ENCODE data around the gene MORN4. TPM values are rescaled to one million over a fixed set of nuclear protein-coding genes. Genes with fewer than 3 reads are reported as not detected.
A peak's percentile ranks its signal among the peaks of the same experiment; 100 is the strongest.

The MORN4 gene
- total RNA-seq (1 to 10 TPM; 1.4 to 6.6 TPM), polyA plus RNA-seq (1 to 10 TPM; 4.5 to 8.8 TPM)
- long read RNA-seq, donor 1, partial matches to known transcripts = 0 of 1 reads
- long read RNA-seq, donor 1, other reads (novel, unspliced or antisense) = 0 of 1 reads
- long read RNA-seq, donor 2, partial matches to known transcripts = 0 of 3 reads
- long read RNA-seq, donor 2, other reads (novel, unspliced or antisense) = 2 of 3 reads

DNA sequence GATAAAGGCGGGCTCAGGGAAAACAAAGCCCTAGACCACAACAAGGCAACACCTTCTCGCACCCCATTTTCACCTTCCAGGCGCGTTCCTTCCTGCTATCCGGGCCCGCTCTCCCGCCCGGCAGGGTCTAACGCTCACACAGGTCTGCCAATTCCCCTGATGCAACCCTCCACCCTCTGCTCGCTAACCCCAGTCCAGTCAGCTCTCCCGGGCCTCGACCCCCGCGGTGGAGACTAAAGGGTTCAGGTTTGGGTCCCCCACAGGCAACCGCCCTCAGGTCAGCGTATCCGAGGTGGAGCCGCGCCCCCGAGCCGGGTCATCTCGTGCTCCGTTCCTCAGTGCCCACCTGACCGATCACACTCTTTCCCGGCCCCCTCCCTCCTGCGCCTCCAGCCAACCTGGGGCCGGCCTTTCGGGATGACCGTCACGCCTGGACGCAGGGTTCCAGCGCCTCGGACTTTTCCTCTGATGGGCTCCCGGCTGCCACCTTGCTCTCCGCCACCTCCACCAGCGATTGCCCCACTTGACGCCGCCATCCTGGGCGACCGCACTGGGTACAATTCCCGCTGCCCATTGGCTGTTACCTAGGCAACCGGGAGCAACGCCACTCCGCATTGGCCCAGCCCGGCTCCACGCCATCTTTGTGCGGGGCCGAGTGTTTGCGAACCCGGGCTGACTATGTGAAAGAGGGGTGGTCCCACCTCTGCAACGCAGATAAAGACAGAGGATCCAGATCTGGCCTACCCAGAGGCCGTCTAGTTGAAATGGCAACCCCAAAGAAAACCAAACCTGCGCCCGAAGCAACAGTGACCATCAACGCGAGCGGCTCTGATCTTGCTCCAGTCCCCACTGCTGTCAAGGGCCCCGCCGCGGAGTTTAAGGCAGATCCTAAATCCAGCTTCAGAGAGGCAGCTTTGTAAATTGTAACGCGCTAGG, at the start of gene MORN4:
Gene MORN4, minus strand, starts transcription at position 552 of the 936 bp plus-strand sequence. CDS start 13,847 bp downstream, outside the sequence.
- DNase-seq = peak; percentile 96 to 97
- H3K4me3 ChIP-seq (ENCODE audit: low read length in 2 of 2) = peak within 1 kb of the TSS; percentile 67 to 79
- H3K9me3 ChIP-seq (ENCODE audit: control insufficient read depth, low read length) = no peaks in the 10 kb centered on the region
- ATAC-seq (ENCODE audit: low FRiP score) = peak; percentile 99
- 2% methylated on average over 62 of the region's 62 CpGs for WGBS, 2 donors
- H3K27ac ChIP-seq (ENCODE audit: low read depth in 1 of 2, low read length in 2 of 2) = no peak within 1 kb of the TSS
- H3K36me3 ChIP-seq (ENCODE audit: control insufficient read depth in 1 of 2, insufficient read depth in 2 of 2, low read length in 1 of 2) = no peaks in the 10 kb centered on the region
- no peaks in the 10 kb centered on the region for H3K4me1 ChIP-seq (ENCODE audit: control insufficient read depth in 1 of 2, insufficient read depth in 2 of 2, low read length in 2 of 2)
- no peaks in the 10 kb centered on the region for H3K27me3 ChIP-seq (ENCODE audit: control insufficient read depth in 1 of 2, insufficient read depth in 2 of 2, low read length in 1 of 2)
- intact Hi-C loops (cut with DNase I) = no loop called here

DNA sequence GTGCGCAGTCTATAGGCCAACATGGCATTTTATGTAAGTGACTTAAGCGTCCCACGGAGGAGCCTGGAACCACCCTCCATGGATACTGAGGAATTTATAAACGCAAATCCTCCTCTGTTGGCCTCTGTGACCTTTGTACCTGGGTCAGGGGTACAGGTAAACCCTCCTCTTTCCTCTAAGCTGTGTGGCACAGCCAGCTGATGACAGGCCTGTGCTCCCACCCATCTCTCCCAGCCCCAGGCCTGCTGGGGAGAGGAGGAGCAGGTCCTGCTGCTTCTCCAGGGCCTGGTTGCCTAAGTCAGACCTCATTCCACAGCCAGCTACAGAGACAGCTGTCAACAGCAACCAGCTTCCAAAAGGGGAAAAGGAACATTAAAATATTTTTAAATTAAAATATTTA, 48.7 kb upstream of the MORN4 start:
- Histone ChIP-seq H3K27ac (ENCODE audit: low read depth in 1 of 2, low read length in 2 of 2) (no peak overlapping the region), H3K9me3 (ENCODE audit: control insufficient read depth, low read length) (no peaks in the 10 kb centered on the region), H3K4me3 (ENCODE audit: low read length in 2 of 2) (no peak overlapping the region), H3K36me3 (ENCODE audit: control insufficient read depth in 1 of 2, insufficient read depth in 2 of 2, low read length in 1 of 2) (peaks cover 0 to 6% of the 10 kb centered on the region in 2 donors), H3K27me3 (ENCODE audit: control insufficient read depth in 1 of 2, insufficient read depth in 2 of 2, low read length in 1 of 2) (no peaks in the 10 kb centered on the region), H3K4me1 (ENCODE audit: control insufficient read depth in 1 of 2, insufficient read depth in 2 of 2, low read length in 2 of 2) (peaks cover 0 to 3% of the 10 kb centered on the region in 2 donors)
- DNase-seq = no peak
- intact Hi-C loops (cut with DNase I) = no loop called here
- no peak for ATAC-seq (ENCODE audit: low FRiP score)
- 86 to 94% methylated on average over 4 of the region's 4 CpGs for WGBS, 2 donors

DNA sequence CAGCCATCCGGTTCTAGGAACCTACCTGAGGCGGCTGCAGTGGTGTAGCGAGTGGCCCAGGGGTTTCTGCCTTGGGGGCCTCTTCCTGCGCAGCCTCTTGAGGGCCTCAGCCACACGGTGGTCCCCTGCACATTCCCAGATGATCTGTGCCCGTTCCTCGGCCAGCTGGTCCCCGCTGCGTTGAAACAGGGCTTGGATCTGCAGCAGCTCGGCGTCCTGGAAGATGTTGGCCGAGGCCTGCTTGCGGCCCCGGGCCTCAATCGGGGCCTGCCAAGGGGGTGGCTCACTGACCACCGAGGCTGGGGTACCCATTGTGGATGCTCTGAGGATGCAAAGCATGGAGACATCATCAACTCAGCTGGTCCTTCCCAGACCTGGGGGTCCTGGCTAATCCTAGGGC, 46.3 kb upstream of the MORN4 start:
- 89 to 91% methylated on average over 16 of the region's 16 CpGs for WGBS, 2 donors
- H3K27me3 ChIP-seq (ENCODE audit: control insufficient read depth in 1 of 2, insufficient read depth in 2 of 2, low read length in 1 of 2) = no peaks in the 10 kb centered on the region
- no peaks in the 10 kb centered on the region for H3K4me1 ChIP-seq (ENCODE audit: control insufficient read depth in 1 of 2, insufficient read depth in 2 of 2, low read length in 2 of 2)
- no peak overlapping the region for H3K27ac ChIP-seq (ENCODE audit: low read depth in 1 of 2, low read length in 2 of 2)
- no peak for DNase-seq
- no peak overlapping the region for H3K4me3 ChIP-seq (ENCODE audit: low read length in 2 of 2)
- no peaks in the 10 kb centered on the region for H3K9me3 ChIP-seq (ENCODE audit: control insufficient read depth, low read length)
- no peak for ATAC-seq (ENCODE audit: low FRiP score)
- H3K36me3 ChIP-seq (ENCODE audit: control insufficient read depth in 1 of 2, insufficient read depth in 2 of 2, low read length in 1 of 2) = peaks cover 0 to 8% of the 10 kb centered on the region in 2 donors
- intact Hi-C loops (cut with DNase I) = no loop called here

DNA sequence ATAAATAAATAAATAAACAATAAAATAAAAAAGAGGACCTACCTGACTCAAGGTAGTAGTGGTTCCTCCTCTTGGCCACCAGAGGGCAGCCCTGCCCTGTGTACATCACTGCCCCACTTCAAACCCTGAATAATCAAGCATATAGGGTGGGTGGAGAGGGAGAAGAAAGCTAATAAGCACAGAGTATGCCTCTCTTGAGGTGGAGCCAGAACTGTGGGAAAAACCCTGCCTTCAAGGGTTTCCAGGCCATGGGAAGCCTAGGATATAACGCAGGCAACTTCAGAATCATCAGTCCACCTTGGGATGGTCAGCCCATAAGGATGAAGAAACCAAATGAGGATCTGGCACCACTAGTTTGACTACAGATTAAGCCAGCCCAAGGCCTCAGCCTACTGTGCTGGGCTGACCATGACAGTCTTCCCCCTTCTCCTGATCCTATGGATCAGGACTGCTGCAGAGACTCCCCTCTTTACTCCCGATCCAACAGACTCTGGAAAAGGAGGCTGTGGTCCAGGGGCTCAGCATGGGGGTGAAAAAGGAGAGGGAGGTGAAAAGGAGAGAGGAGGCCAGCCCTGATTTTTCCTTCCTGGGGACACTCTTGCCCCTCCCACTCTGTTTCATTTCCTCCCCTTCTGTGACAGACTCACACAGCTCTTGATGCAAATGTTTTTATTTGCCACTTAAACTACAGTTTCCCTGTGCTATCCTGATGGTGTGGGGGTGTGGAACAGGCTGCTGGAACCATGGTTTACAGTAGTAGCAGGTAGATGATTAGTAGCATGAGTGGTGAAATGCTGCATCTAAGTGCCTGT, 43.7 kb upstream of the MORN4 start:
- no peaks in the 10 kb centered on the region for H3K9me3 ChIP-seq (ENCODE audit: control insufficient read depth, low read length)
- peak; percentile 72 for ATAC-seq (ENCODE audit: low FRiP score)
- H3K4me3 ChIP-seq (ENCODE audit: low read length in 2 of 2) = no peak overlapping the region
- no peak overlapping the region for H3K27ac ChIP-seq (ENCODE audit: low read depth in 1 of 2, low read length in 2 of 2)
- intact Hi-C loops (cut with DNase I) = loop anchor here (2.0 kb wide), 1 partner anchor 54 kb away; no protein-coding TSS in a partner anchor
- H3K27me3 ChIP-seq (ENCODE audit: control insufficient read depth in 1 of 2, insufficient read depth in 2 of 2, low read length in 1 of 2) = no peaks in the 10 kb centered on the region
- H3K4me1 ChIP-seq (ENCODE audit: control insufficient read depth in 1 of 2, insufficient read depth in 2 of 2, low read length in 2 of 2) = no peaks in the 10 kb centered on the region
- WGBS, 2 donors = 87 to 93% methylated on average over 2 of the region's 2 CpGs
- DNase-seq = no peak
- peaks cover 4 to 13% of the 10 kb centered on the region in 2 donors for H3K36me3 ChIP-seq (ENCODE audit: control insufficient read depth in 1 of 2, insufficient read depth in 2 of 2, low read length in 1 of 2)

DNA sequence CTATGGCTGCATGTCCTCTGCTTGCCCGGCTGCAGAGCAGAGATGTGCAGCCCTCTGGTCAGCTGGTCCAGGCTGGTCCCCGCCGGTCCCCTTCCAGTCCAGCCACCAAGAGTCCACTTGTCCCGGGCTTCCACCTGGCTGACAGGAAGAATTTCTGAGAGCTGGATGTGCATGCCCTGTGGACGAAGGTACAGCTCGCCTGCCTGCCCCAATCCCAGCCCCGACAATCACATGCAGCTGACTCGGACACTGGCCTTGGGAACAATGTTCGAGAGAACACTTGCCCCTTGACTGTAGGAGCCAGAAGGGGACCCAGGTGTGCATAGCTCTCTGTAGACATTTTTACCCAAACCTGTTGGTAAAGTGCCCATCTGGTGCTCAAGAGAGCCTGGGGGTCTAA, 41.9 kb upstream of the MORN4 start:
- no peaks in the 10 kb centered on the region for H3K9me3 ChIP-seq (ENCODE audit: control insufficient read depth, low read length)
- H3K36me3 ChIP-seq (ENCODE audit: control insufficient read depth in 1 of 2, insufficient read depth in 2 of 2, low read length in 1 of 2) = peaks cover 7 to 13% of the 10 kb centered on the region in 2 donors
- no peak for DNase-seq
- H3K4me3 ChIP-seq (ENCODE audit: low read length in 2 of 2) = no peak overlapping the region
- H3K27ac ChIP-seq (ENCODE audit: low read depth in 1 of 2, low read length in 2 of 2) = no peak overlapping the region
- no peaks in the 10 kb centered on the region for H3K27me3 ChIP-seq (ENCODE audit: control insufficient read depth in 1 of 2, insufficient read depth in 2 of 2, low read length in 1 of 2)
- ATAC-seq (ENCODE audit: low FRiP score) = no peak
- WGBS, 2 donors = 86 to 96% methylated on average over 9 of the region's 9 CpGs
- intact Hi-C loops (cut with DNase I) = no loop called here
- no peaks in the 10 kb centered on the region for H3K4me1 ChIP-seq (ENCODE audit: control insufficient read depth in 1 of 2, insufficient read depth in 2 of 2, low read length in 2 of 2)

DNA sequence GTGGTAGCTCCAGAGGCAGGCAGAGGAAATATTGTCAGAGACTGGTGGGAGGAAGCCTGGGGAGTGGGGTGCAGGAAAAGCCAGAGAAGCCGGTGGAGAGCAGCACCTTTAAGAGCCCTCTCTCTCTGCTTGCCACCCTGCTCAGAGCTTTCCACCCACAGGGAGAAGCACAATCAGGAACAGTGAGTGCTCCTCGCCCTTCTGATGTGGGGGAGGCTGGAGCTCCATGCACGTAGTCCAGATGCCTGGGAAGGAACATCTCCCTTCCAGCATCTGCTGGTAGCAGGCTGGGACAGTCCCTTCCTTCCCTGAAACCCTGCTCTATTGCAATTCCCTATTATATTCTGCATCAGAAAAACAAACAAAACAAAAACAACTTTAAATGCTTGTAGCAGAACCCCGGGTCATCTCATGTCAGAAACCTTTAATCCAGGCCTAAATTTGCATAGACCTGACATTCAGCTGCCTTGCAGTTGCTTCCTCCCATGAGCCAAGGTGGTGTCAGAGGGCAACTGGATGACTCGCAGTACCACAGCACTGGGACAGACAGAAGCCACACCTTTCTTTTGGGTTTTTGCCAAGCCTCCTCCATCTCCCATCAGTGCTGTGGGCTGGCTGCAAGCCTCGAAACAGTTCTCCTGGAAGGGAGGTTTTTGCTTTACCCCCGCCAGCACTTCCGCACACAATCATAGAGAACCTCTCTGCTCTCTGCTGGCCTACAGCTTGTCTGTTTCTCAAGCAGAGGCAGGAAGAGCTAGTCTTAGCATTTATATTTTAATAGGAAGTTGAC, 40.6 kb upstream of the MORN4 start:
- 78 to 79% methylated on average over 8 of the region's 8 CpGs for WGBS, 2 donors
- ATAC-seq (ENCODE audit: low FRiP score) = no peak
- no peaks in the 10 kb centered on the region for H3K27me3 ChIP-seq (ENCODE audit: control insufficient read depth in 1 of 2, insufficient read depth in 2 of 2, low read length in 1 of 2)
- no peak overlapping the region for H3K27ac ChIP-seq (ENCODE audit: low read depth in 1 of 2, low read length in 2 of 2)
- H3K9me3 ChIP-seq (ENCODE audit: control insufficient read depth, low read length) = no peaks in the 10 kb centered on the region
- H3K36me3 ChIP-seq (ENCODE audit: control insufficient read depth in 1 of 2, insufficient read depth in 2 of 2, low read length in 1 of 2) = peaks cover 10 to 11% of the 10 kb centered on the region in 2 donors
- intact Hi-C loops (cut with DNase I) = no loop called here
- DNase-seq = no peak
- no peak overlapping the region for H3K4me3 ChIP-seq (ENCODE audit: low read length in 2 of 2)
- H3K4me1 ChIP-seq (ENCODE audit: control insufficient read depth in 1 of 2, insufficient read depth in 2 of 2, low read length in 2 of 2) = no peaks in the 10 kb centered on the region

DNA sequence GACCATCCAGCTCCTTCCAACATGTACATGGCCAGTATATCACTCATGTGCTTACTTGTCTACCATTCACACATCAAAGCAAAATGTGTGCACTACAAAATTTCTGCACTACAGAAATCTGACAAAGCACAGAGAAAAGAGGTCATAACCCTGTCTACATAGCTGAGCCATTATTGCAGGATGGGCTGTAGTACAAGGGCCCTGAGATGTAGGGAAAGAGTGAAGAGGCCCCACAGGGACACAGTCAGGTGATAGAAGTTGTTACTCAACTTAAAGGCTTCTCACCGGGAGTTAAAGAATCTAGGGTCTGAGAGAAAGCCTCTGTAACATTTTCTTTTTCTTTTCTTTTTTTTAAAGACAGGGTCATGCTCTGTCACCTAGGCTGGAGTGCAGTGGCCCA, 36.3 kb upstream of the MORN4 start:
- no peak for DNase-seq
- Histone ChIP-seq H3K27me3 (ENCODE audit: control insufficient read depth in 1 of 2, insufficient read depth in 2 of 2, low read length in 1 of 2) (no peaks in the 10 kb centered on the region), H3K4me1 (ENCODE audit: control insufficient read depth in 1 of 2, insufficient read depth in 2 of 2, low read length in 2 of 2) (no peaks in the 10 kb centered on the region), H3K4me3 (ENCODE audit: low read length in 2 of 2) (no peak overlapping the region), H3K27ac (ENCODE audit: low read depth in 1 of 2, low read length in 2 of 2) (no peak overlapping the region), H3K36me3 (ENCODE audit: control insufficient read depth in 1 of 2, insufficient read depth in 2 of 2, low read length in 1 of 2) (peaks cover 10 to 19% of the 10 kb centered on the region in 2 donors), H3K9me3 (ENCODE audit: control insufficient read depth, low read length) (no peaks in the 10 kb centered on the region)
- WGBS, 2 donors = 77% methylated on average over 1 of the region's 1 CpG
- ATAC-seq (ENCODE audit: low FRiP score) = no peak
- intact Hi-C loops (cut with DNase I) = no loop called here

DNA sequence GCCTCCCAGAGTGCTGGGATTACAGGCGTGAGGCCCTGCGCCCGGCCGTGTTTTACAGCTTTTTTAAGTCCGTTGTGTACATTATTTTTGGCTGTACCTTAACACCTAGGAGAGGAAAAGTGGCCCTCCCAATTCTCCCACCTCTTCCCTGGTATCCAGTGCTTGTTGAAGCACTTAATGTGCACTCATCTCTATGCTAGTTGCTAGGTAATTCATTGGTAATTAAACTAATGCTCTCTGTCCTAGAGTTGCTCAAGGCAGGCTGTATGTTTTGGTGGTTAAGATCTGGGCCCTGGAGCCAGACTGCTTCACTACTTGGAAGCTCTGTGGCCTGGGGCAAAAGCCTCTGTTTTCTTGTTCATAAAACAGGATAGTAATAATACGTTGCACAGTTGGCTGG, 34.2 kb upstream of the MORN4 start:
- H3K36me3 ChIP-seq (ENCODE audit: control insufficient read depth in 1 of 2, insufficient read depth in 2 of 2, low read length in 1 of 2) = peaks cover 8 to 22% of the 10 kb centered on the region in 2 donors
- WGBS, 2 donors = 72 to 84% methylated on average over 6 of the region's 6 CpGs

More for the DNA sequence above, 34.2 kb upstream of the MORN4 start:
- Histone ChIP-seq H3K4me3 (ENCODE audit: low read length in 2 of 2) (no peak overlapping the region), H3K27ac (ENCODE audit: low read depth in 1 of 2, low read length in 2 of 2) (no peak overlapping the region), H3K9me3 (ENCODE audit: control insufficient read depth, low read length) (no peaks in the 10 kb centered on the region), H3K27me3 (ENCODE audit: control insufficient read depth in 1 of 2, insufficient read depth in 2 of 2, low read length in 1 of 2) (no peaks in the 10 kb centered on the region), H3K4me1 (ENCODE audit: control insufficient read depth in 1 of 2, insufficient read depth in 2 of 2, low read length in 2 of 2) (no peaks in the 10 kb centered on the region)
- ATAC-seq (ENCODE audit: low FRiP score) (no peak), DNase-seq (no peak)
- intact Hi-C loops (cut with DNase I) = no loop called here
